ENCODE measurements around the gene PDZD2. TPM values are rescaled to one million over a fixed set of nuclear protein-coding genes. Genes with fewer than 3 reads are reported as not detected.

PDZD2 gene
- total RNA-seq, 1 donor = 0.36 TPM

GRCh38 chr5:32157078-32157477 is 518.1 kb downstream of the PDZD2 start:
- H3K27ac ChIP-seq (ENCODE audit: low read depth, low read length) = no peak overlapping the region
- no peak overlapping the region for H3K4me2 ChIP-seq (ENCODE audit: insufficient read depth, low read length)
- no peak for DNase-seq (ENCODE audit: insufficient read length, low spot score, missing footprints)
- no peak overlapping the region for H3K4me3 ChIP-seq (ENCODE audit: insufficient read depth, low read length)
- peaks cover 4% of the 10 kb centered on the region for H3K4me1 ChIP-seq (ENCODE audit: insufficient read depth, low read length)
- H2AFZ ChIP-seq (ENCODE audit: low read length) = no peak overlapping the region
- H3K79me2 ChIP-seq (ENCODE audit: insufficient read depth, low read length) = peaks cover 95% of the 10 kb centered on the region
- peaks cover 77% of the 10 kb centered on the region for H4K20me1 ChIP-seq (ENCODE audit: insufficient read depth, low read length)
- H3K9me3 ChIP-seq (ENCODE audit: low read depth, low read length) = no peaks in the 10 kb centered on the region
- no peak for TF ChIP-seq CTCF (IDR thresholded peaks at IDR 0.05; ENCODE audit: extremely low read depth, low read depth, low read length)
- H3K27me3 ChIP-seq (ENCODE audit: insufficient read depth, low read length) = no peaks in the 10 kb centered on the region
- H3K36me3 ChIP-seq (ENCODE audit: insufficient read depth, low read length) = peaks cover 4% of the 10 kb centered on the region

GRCh38 chr5:32158679-32158975 is 519.7 kb downstream of the PDZD2 start:
- Histone ChIP-seq H2AFZ (ENCODE audit: low read length) (no peak overlapping the region), H3K4me1 (ENCODE audit: insufficient read depth, low read length) (peaks cover 3% of the 10 kb centered on the region), H3K79me2 (ENCODE audit: insufficient read depth, low read length) (peaks cover 94% of the 10 kb centered on the region), H3K36me3 (ENCODE audit: insufficient read depth, low read length) (peaks cover 4% of the 10 kb centered on the region), H3K27ac (ENCODE audit: low read depth, low read length) (no peak overlapping the region), H3K4me2 (ENCODE audit: insufficient read depth, low read length) (no peak overlapping the region), H3K9me3 (ENCODE audit: low read depth, low read length) (no peaks in the 10 kb centered on the region), H3K4me3 (ENCODE audit: insufficient read depth, low read length) (no peak overlapping the region), H4K20me1 (ENCODE audit: insufficient read depth, low read length) (peaks cover 76% of the 10 kb centered on the region), H3K27me3 (ENCODE audit: insufficient read depth, low read length) (no peaks in the 10 kb centered on the region)
- no peak for TF ChIP-seq CTCF (IDR thresholded peaks at IDR 0.05; ENCODE audit: extremely low read depth, low read depth, low read length)
- no peak for DNase-seq (ENCODE audit: insufficient read length, low spot score, missing footprints)

- TF ChIP-seq CTCF (IDR thresholded peaks at IDR 0.05; ENCODE audit: extremely low read depth, low read depth, low read length) = no peak
- Histone ChIP-seq H3K4me2 (ENCODE audit: insufficient read depth, low read length) (no peak overlapping the region), H3K27ac (ENCODE audit: low read depth, low read length) (no peak overlapping the region), H4K20me1 (ENCODE audit: insufficient read depth, low read length) (peaks cover 71% of the 10 kb centered on the region), H3K4me1 (ENCODE audit: insufficient read depth, low read length) (no peaks in the 10 kb centered on the region), H3K4me3 (ENCODE audit: insufficient read depth, low read length) (no peak overlapping the region), H3K9me3 (ENCODE audit: low read depth, low read length) (no peaks in the 10 kb centered on the region), H3K36me3 (ENCODE audit: insufficient read depth, low read length) (peaks cover 4% of the 10 kb centered on the region), H3K27me3 (ENCODE audit: insufficient read depth, low read length) (no peaks in the 10 kb centered on the region), H3K79me2 (ENCODE audit: insufficient read depth, low read length) (peaks cover 94% of the 10 kb centered on the region), H2AFZ (ENCODE audit: low read length) (no peak overlapping the region)
- no peak for DNase-seq (ENCODE audit: insufficient read length, low spot score, missing footprints)
These were observed 520.6 kb downstream of the PDZD2 start for GRCh38 chr5:32159328-32160072.

GRCh38 chr5:32160228-32160627 is 521.3 kb downstream of the PDZD2 start:
- no peak for TF ChIP-seq CTCF (IDR thresholded peaks at IDR 0.05; ENCODE audit: extremely low read depth, low read depth, low read length)

More at GRCh38 chr5:32160228-32160627, 521.3 kb downstream of the PDZD2 start:
- no peak overlapping the region for H3K4me3 ChIP-seq (ENCODE audit: insufficient read depth, low read length)
- no peaks in the 10 kb centered on the region for H3K4me1 ChIP-seq (ENCODE audit: insufficient read depth, low read length)
- no peaks in the 10 kb centered on the region for H3K9me3 ChIP-seq (ENCODE audit: low read depth, low read length)
- H4K20me1 ChIP-seq (ENCODE audit: insufficient read depth, low read length) = peaks cover 64% of the 10 kb centered on the region
- peaks cover 4% of the 10 kb centered on the region for H3K36me3 ChIP-seq (ENCODE audit: insufficient read depth, low read length)
- no peak overlapping the region for H2AFZ ChIP-seq (ENCODE audit: low read length)
- peaks cover 93% of the 10 kb centered on the region for H3K79me2 ChIP-seq (ENCODE audit: insufficient read depth, low read length)
- H3K4me2 ChIP-seq (ENCODE audit: insufficient read depth, low read length) = no peak overlapping the region
- no peak for DNase-seq (ENCODE audit: insufficient read length, low spot score, missing footprints)
- H3K27ac ChIP-seq (ENCODE audit: low read depth, low read length) = no peak overlapping the region
- no peaks in the 10 kb centered on the region for H3K27me3 ChIP-seq (ENCODE audit: insufficient read depth, low read length)

Small RNA genes within 50 kb of the gene (small RNA-seq; reads per million reads assigned to genes)
- not detected for gene AC025458.1
- gene MIR4279 = not detected
- not detected for gene RF00019
- gene RNU6-358P = not detected
- gene RNU6-363P = not detected
- gene RNU6-760P = not detected

Other genes with a start within 250 kb of the PDZD2 start
- gene DROSHA, start 107.0 kb upstream of the PDZD2 start, total RNA-seq = 32.9 and 35.7 TPM in 2 replicates
- gene C5orf22, start 106.8 kb upstream of the PDZD2 start, total RNA-seq = 21.4 and 21.8 TPM in 2 replicates